ENCODE data around the gene NUDT16L1.

- TF ChIP-seq CTCF (conservative IDR thresholded peaks at IDR 0.05; ENCODE audit: low read length), result no peak
- no peak for TF ChIP-seq EZH2phosphoT487 (IDR thresholded peaks at IDR 0.05; ENCODE audit: borderline replicate concordance)
Measured at GRCh38 chr16:4660454-4661007, 32.8 kb upstream of the NUDT16L1 start.
